GM19463 (cell line): ENCODE measurements around the gene TMEM45A.
A peak's percentile ranks its signal among the peaks of the same experiment; 100 is the strongest.

Experiments used
- ATAC-seq: cut with Tn5 transposase; IDR thresholded peaks from one replicate; pipeline ENCODE4 v1.9.1; 2021; ENCODE audit warnings: mild to moderate bottlenecking, moderate library complexity; ENCODE audit not compliant: unreplicated experiment

TMEM45A gene

DNA sequence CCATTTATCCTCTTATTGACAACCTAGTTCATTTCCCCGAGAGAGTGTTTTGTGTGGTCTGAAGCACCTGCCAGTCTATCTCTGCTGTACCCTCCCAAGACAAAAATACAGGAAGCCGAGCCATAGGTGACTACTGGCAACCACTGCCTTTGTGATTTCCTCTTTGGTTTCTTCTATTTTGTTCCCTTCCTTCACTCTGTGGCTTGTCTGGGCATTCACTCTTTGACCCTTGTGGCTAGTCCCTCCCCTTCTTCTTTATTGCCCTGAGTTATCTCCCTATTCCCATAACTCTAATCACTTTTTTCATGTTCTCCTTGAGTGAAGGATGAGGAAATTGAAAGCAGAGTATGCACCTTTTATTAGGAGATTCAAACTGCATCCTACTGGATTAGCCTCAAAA is 116.9 kb downstream of the TMEM45A start, which contains the start of gene ADGRG7:
ADGRG7 (plus strand) TSS at position 297 of the 400 bp plus-strand sequence. CDS start 256 bp downstream, outside the sequence.
- ATAC-seq = no peak

DNA sequence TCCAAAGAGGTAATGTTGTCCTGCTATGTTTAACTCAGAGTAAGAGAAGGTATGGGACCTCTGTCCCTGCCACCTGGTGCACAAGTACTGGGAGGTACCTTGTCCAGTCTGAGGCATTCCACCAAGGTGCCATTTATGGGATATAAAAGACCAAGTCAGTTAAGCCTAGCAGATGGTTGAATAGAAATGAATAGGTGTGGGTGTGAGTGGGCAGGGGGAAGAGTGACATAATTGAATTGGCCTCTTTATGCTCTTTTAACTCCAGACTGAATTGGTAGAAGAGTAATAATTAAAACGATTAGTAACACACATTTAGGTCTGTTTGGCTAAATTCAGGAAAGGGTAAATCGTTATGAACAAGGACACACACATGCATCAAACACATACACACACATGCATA is 117.5 kb downstream of the TMEM45A start:
- ATAC-seq = no peak

DNA sequence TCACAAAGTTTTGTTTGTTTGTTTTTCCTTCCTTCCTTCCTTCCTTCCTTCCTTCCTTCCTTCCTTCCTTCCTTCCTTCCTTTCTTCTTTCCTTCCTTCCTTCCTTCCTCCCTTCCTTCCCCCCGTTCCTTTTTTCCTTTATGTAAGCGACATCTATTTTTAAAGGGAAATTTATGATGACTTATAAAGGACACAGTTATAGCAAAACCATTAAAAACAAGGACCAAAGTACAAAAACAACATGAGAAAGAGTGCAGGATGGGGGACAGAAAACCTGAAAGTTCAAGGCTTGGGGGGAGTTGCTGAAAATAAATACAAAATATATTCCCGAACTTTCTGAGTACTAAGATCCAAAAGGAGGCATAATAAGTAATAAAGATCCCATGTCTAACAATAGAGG is 118.8 kb downstream of the TMEM45A start:
- ATAC-seq = no peak

DNA sequence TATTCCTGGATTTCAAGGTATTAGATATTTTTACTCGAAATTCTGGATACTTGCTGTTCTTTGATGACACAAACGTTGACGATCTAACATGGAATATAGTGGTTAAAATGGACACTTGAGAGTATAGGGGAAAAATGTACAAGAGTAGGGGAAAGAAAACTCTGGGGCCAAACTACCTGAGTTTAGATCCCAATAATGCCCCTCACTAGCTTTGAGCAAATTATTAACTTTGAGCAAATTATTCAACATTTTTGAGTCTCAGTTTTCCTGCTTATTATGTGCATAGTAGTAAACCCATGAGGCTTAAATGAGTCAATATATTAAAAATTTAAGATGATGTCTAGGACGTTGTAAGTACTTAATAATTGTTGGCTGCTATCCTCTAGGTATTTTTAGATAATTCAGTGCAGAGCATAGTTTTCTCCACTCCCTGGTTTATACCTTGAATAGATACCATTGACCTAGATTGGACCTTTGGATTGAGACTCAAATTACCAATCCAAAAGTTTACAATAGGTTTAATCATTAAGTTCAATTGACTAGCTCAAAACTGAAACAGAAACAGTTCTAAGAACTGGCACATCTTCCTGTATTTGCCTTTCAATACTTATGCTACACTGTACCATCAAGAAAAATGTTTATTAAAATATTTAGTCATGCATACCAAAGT is 121.4 kb downstream of the TMEM45A start:
- ATAC-seq = no peak

GRCh38 chr3:100614941-100615340 is 122.5 kb downstream of the TMEM45A start:
- peak; percentile 78 for ATAC-seq

DNA sequence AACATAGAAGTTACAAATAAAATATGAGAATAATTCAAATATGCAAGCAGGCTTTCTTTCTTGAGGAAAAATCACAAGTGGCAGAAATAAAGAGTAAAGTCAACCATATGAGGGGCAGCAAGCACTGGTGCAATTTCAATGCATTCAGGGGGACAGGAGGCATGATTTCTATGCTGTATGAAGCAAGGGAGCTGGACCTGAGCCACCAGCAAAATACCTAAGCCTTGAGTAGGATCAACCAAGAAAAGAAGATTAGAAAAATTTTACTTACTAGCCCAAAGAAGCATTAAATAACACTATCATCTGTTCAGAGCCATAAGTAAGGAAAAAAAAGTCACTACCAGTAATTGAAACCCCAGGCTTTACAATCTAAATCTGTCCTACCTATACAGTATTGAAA is 123.3 kb downstream of the TMEM45A start:
- ATAC-seq = no peak

DNA sequence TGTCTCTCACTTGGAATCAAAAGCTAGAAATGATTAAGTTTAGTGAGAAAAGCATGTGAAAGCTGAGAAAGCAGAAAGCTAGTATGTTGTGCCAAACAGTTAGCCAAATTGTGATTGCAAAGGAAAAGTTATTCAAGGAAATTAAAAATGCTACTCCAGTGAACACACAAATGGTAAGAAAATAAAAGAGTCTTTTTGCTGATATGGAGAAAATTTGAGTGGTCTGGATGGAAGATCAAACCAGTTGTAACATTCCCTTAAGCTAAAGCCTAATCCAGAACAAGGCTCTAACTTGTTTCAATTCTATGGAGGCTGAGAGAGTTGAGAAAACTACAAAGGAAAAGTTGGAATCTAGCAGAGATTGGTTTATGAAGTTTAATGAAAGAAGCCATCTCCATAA is 128.8 kb downstream of the TMEM45A start:
- ATAC-seq = no peak
